Keratinocyte (primary cell): ENCODE results near the gene OGG1. TPM values are rescaled to one million over a fixed set of nuclear protein-coding genes. Genes with fewer than 3 reads are reported as not detected.

ENCODE experiments used
- DNase-seq: peaks from one replicate; pipeline ENCODE4 v3.0.0-alpha.2; 2011; ENCODE audit warnings: low read depth, missing footprints, low spot score
- FAIRE-seq: peaks from 2 replicates; lab custom pipeline; 2011; peaks lifted over from hg19 to GRCh38; lab: Jason Lieb, UNC
- H2AFZ ChIP-seq: 2 replicates; pipeline ENCODE4 v1.6.0; 2012; ENCODE audit warnings: low read length, control low read depth, inconsistent platforms; ENCODE audit not compliant: control insufficient read depth
- H3K27ac ChIP-seq: 2 replicates; pipeline ENCODE4 v1.5.1; 2011; ENCODE audit warnings: low read length; ENCODE audit not compliant: control insufficient read depth, insufficient read depth
- H3K27me3 ChIP-seq: 3 replicates; pipeline ENCODE4 v1.6.0; 2011; ENCODE audit warnings: low read length; ENCODE audit not compliant: control insufficient read depth, insufficient read depth; ENCODE audit errors: extremely low read depth
- H3K36me3 ChIP-seq, 2 experiments: 2 replicates in 1 of 2; 3 replicates in 1 of 2; pipeline ENCODE4 v1.5.1; 2011; ENCODE audit warnings: low read length in 2 of 2, mild to moderate bottlenecking in 1 of 2; ENCODE audit not compliant: control insufficient read depth in 2 of 2, insufficient read depth in 2 of 2; ENCODE audit errors: extremely low read depth in 1 of 2
- H3K4me1 ChIP-seq: 3 replicates; pipeline ENCODE4 v1.5.1; 2011; ENCODE audit warnings: low read length; ENCODE audit not compliant: control insufficient read depth, insufficient read depth; ENCODE audit errors: extremely low read depth
- H3K4me2 ChIP-seq: 3 replicates; pipeline ENCODE4 v1.6.0; 2011; ENCODE audit warnings: low read depth, low read length; ENCODE audit not compliant: control insufficient read depth, insufficient read depth; ENCODE audit errors: extremely low read depth
- H3K4me3 ChIP-seq, 3 experiments: fragments of 200-600 bp in 1 of 3; sonication (generic) in 1 of 3; 2 replicates in 2 of 3; 3 replicates in 1 of 3; pipeline ENCODE4 v1.5.1; 2011 to 2016; ENCODE audit warnings: low read length in 3 of 3, mild to moderate bottlenecking in 3 of 3, control low read depth in 2 of 3, inconsistent platforms in 1 of 3, low read depth in 1 of 3, mixed read lengths in 1 of 3, mixed run types in 1 of 3, moderate library complexity in 1 of 3; ENCODE audit not compliant: control insufficient read depth in 2 of 3, insufficient read depth in 2 of 3; ENCODE audit errors: extremely low read depth in 1 of 3
- H3K79me2 ChIP-seq: 2 replicates; pipeline ENCODE4 v1.6.0; 2012; ENCODE audit warnings: low read length; ENCODE audit not compliant: control insufficient read depth, insufficient read depth
- H3K9ac ChIP-seq: 3 replicates; pipeline ENCODE4 v1.6.0; 2011; ENCODE audit warnings: low read length; ENCODE audit not compliant: control insufficient read depth, insufficient read depth; ENCODE audit errors: extremely low read depth
- H3K9me1 ChIP-seq: 3 replicates; pipeline ENCODE4 v1.6.0; 2011; ENCODE audit warnings: low read length; ENCODE audit not compliant: control insufficient read depth, insufficient read depth; ENCODE audit errors: extremely low read depth
- H3K9me3 ChIP-seq: 2 replicates; pipeline ENCODE4 v1.5.1; 2012; ENCODE audit warnings: low read depth, low read length; ENCODE audit not compliant: control insufficient read depth
- H4K20me1 ChIP-seq: 3 replicates; pipeline ENCODE4 v1.6.0; 2011; ENCODE audit warnings: low read length; ENCODE audit not compliant: control insufficient read depth, insufficient read depth; ENCODE audit errors: extremely low read depth
- CTCF ChIP-seq, 3 experiments: IDR thresholded peaks in 1 of 3; conservative IDR thresholded peaks in 1 of 3; optimal IDR thresholded peaks in 1 of 3; 2 replicates in 2 of 3; 3 replicates in 1 of 3; pipeline versions ENCODE3 to v1.5.1; 2011; ENCODE audit warnings: low read length in 3 of 3, mild to moderate bottlenecking in 3 of 3, moderate library complexity in 2 of 3, control low read depth in 1 of 3, inconsistent platforms in 1 of 3; ENCODE audit not compliant: insufficient read depth in 2 of 3; ENCODE audit errors: extremely low read depth in 1 of 3
- EZH2 ChIP-seq: IDR thresholded peaks from one replicate; pipeline ENCODE4 v1.6.1; 2012; ENCODE audit warnings: inconsistent platforms, mild to moderate bottlenecking, low read length, moderate library complexity
- dilution Hi-C: fragments of 300-500 bp; cut with MboI; formaldehyde crosslinking; loops from one replicate; pipeline ENCODE4 v1.7.0; 2020; ENCODE audit warnings: low sequenced_read_pairs; ENCODE audit not compliant: extremely low pct_ligation_motif_present
- polyA plus RNA-seq, 5 experiments: library from polyadenylated mRNA; depleted of rRNA in 3 of 5; stranded (reverse) in 3 of 5; stranded (forward) in 1 of 5; unstranded in 1 of 5; fragments of >200 nt; gene quantifications; 1 replicate in 1 of 5; 2 replicates in 3 of 5; 3 replicates in 1 of 5; pipeline versions ENCODE4 v1.2.1 to v1.2.3, GENCODE V29; 2011 to 2012; ENCODE audit warnings: missing spikeins in 2 of 5, low read depth in 1 of 5, low replicate concordance in 1 of 5

OGG1 gene
- polyA plus RNA-seq, 1 donor (not counting 4 experiments of a cell fraction or from before 2014, with no cell fraction given) = 17.5 TPM

GRCh38 chr3:9779721-9780457 is 30.1 kb downstream of the OGG1 start:
- no peaks in the 10 kb centered on the region for H3K9me1 ChIP-seq
- no peaks in the 10 kb centered on the region for H4K20me1 ChIP-seq
- no peak overlapping the region for H3K4me3 ChIP-seq
- no peak for FAIRE-seq
- DNase-seq = no peak
- no peak overlapping the region for H3K27ac ChIP-seq
- H3K27me3 ChIP-seq = no peaks in the 10 kb centered on the region
- H3K9ac ChIP-seq = no peak overlapping the region
- H3K79me2 ChIP-seq = no peaks in the 10 kb centered on the region
- H3K4me1 ChIP-seq = peaks cover 3% of the 10 kb centered on the region
- no peak overlapping the region for H2AFZ ChIP-seq
- no peak for TF ChIP-seq CTCF (optimal IDR thresholded peaks at IDR 0.05 in 1 of 3, IDR thresholded peaks at IDR 0.05 in 1 of 3, conservative IDR thresholded peaks at IDR 0.05 in 1 of 3; ENCODE audit: extremely low read depth in 1 of 3, insufficient read depth in 2 of 3, low read length in 3 of 3)
- TF ChIP-seq EZH2 = no peak
- dilution Hi-C loops = no loop called here
- H3K4me2 ChIP-seq = no peak overlapping the region
- H3K9me3 ChIP-seq = no peaks in the 10 kb centered on the region
- H3K36me3 ChIP-seq = peaks cover 10 to 11% of the 10 kb centered on the region in 2 experiments

- Histone ChIP-seq H3K79me2 (no peaks in the 10 kb centered on the region), H3K4me2 (no peak overlapping the region), H3K9me1 (no peaks in the 10 kb centered on the region), H3K9me3 (no peaks in the 10 kb centered on the region), H2AFZ (no peak overlapping the region), H3K27ac (no peak overlapping the region), H3K27me3 (no peaks in the 10 kb centered on the region), H3K9ac (no peak overlapping the region), H3K36me3 (peaks cover 13 to 14% of the 10 kb centered on the region in 2 experiments), H3K4me3 (no peak overlapping the region), H3K4me1 (peaks cover 3% of the 10 kb centered on the region), H4K20me1 (no peaks in the 10 kb centered on the region)
- no peak for TF ChIP-seq EZH2
- no peak for TF ChIP-seq CTCF (optimal IDR thresholded peaks at IDR 0.05 in 1 of 3, IDR thresholded peaks at IDR 0.05 in 1 of 3, conservative IDR thresholded peaks at IDR 0.05 in 1 of 3; ENCODE audit: extremely low read depth in 1 of 3, insufficient read depth in 2 of 3, low read length in 3 of 3)
- FAIRE-seq = no peak
- no peak for DNase-seq
- dilution Hi-C loops = no loop called here
Measured at GRCh38 chr3:9780458-9780812, 30.7 kb downstream of the OGG1 start.
